Measurements from ENCODE around the gene MGAT4A. TPM values are rescaled to one million over a fixed set of nuclear protein-coding genes. Genes with fewer than 3 reads are reported as not detected.

Gene MGAT4A
- total and polyA plus RNA-seq, 12 donors = 4.6 to 33.0 (median 18.6) TPM

- 48 to 64% methylated on average over 2 of the region's 2 CpGs for WGBS, 2 donors
- Histone ChIP-seq H3K27ac (peak overlapping the region in 3 of 10 donors; percentile 22 to 77 (median 24)), H3K4me1 (peaks cover 4 to 39% (median 9%) of the 10 kb centered on the region in 9 donors), H3K27me3 (no peaks in the 10 kb centered on the region), H3K9me3 (no peaks in the 10 kb centered on the region), H3K36me3 (no peaks in the 10 kb centered on the region), H3K4me3 (no peak overlapping the region)
- ATAC-seq (no peak), DNase-seq (no peak)
- intact Hi-C loops (cut with DNase I) = loop anchor here in 8 of 10 donors (5.0 to 10.0 kb wide), 8 partner anchors 70 to 102 kb away; no protein-coding TSS in a partner anchor
- no peak for TF ChIP-seq CTCF (IDR thresholded peaks at IDR 0.05)
These were observed 3.9 kb upstream of the MGAT4A start for GRCh38 chr2:98734823-98735260.

GRCh38 chr2:98734162-98734561, 3.2 kb upstream of the MGAT4A start:
- ATAC-seq (no peak), DNase-seq (no peak)
- Histone ChIP-seq H3K27me3 (no peaks in the 10 kb centered on the region), H3K36me3 (no peaks in the 10 kb centered on the region), H3K4me1 (peaks cover 4 to 45% (median 12%) of the 10 kb centered on the region in 9 donors), H3K9me3 (no peaks in the 10 kb centered on the region), H3K27ac (peak overlapping the region in 3 of 10 donors; percentile 22 to 77 (median 24)), H3K4me3 (no peak overlapping the region)
- no peak for TF ChIP-seq CTCF (IDR thresholded peaks at IDR 0.05)
- intact Hi-C loops (cut with DNase I) = loop anchor here in 8 of 10 donors (5.0 to 10.0 kb wide), 8 partner anchors 71 to 103 kb away; no protein-coding TSS in a partner anchor
- WGBS, 2 donors = 61 to 73% methylated on average over 3 of the region's 3 CpGs

- Histone ChIP-seq H3K27ac (peak overlapping the region in 3 of 10 donors; percentile 95 to 98 (median 97)), H3K27me3 (no peaks in the 10 kb centered on the region), H3K36me3 (no peaks in the 10 kb centered on the region), H3K4me1 (peaks cover 4 to 62% (median 23%) of the 10 kb centered on the region in 9 donors), H3K4me3 (peak overlapping the region in 6 of 10 donors; percentile 73 to 89 (median 79)), H3K9me3 (no peaks in the 10 kb centered on the region)
- WGBS, 2 donors = 84 to 85% methylated on average over 8 of the region's 8 CpGs
- TF ChIP-seq CTCF (IDR thresholded peaks at IDR 0.05) = no peak
- ATAC-seq = no peak
- intact Hi-C loops (cut with DNase I) = loop anchor here in 8 of 10 donors (5.0 to 10.0 kb wide), 8 partner anchors 72 to 105 kb away; no protein-coding TSS in a partner anchor
- no peak for DNase-seq
These were observed 1.6 kb upstream of the MGAT4A start for GRCh38 chr2:98732430-98733051.

- ATAC-seq = no peak
These were observed 990 bp upstream of the MGAT4A start for GRCh38 chr2:98731894-98732349.

More at GRCh38 chr2:98731894-98732349, 990 bp upstream of the MGAT4A start:
- no peaks in the 10 kb centered on the region for H3K36me3 ChIP-seq
- 58% methylated on average over 6 of the region's 6 CpGs for WGBS, 2 donors
- no peaks in the 10 kb centered on the region for H3K9me3 ChIP-seq
- H3K27me3 ChIP-seq = no peaks in the 10 kb centered on the region
- TF ChIP-seq CTCF (IDR thresholded peaks at IDR 0.05) = no peak
- no peak for DNase-seq
- peak overlapping the region; percentile 58 to 89 (median 79) for H3K4me3 ChIP-seq
- peaks cover 4 to 68% (median 29%) of the 10 kb centered on the region in 9 donors for H3K4me1 ChIP-seq
- H3K27ac ChIP-seq = peak overlapping the region; percentile 79 to 98 (median 95)
- intact Hi-C loops (cut with DNase I) = loop anchor here in 8 of 10 donors (5.0 to 10.0 kb wide), 8 partner anchors 73 to 105 kb away; no protein-coding TSS in a partner anchor

Measured in heart right ventricle (tissue), 16 donors.